Forelimb muscle (tissue), 1 donor: ENCODE results near the gene SCN8A. TPM values are rescaled to one million over a fixed set of nuclear protein-coding genes. Genes with fewer than 3 reads are reported as not detected.

ENCODE experiments used
- DNase-seq: peaks from one replicate; pipeline ENCODE4 v3.0.0-alpha.2; 2013; ENCODE audit warnings: low read depth
- polyA plus RNA-seq: library from polyadenylated mRNA; unstranded; fragments of 120-200 nt; gene quantifications from one replicate; pipeline ENCODE4 v1.2.1, GENCODE V29; 2013; ENCODE audit not compliant: insufficient read length

The SCN8A gene
- polyA plus RNA-seq, 1 donor: 0.27 TPM

GRCh38 chr12:51850081-51850964, 259.3 kb downstream of the SCN8A start:
- DNase-seq: no peak

GRCh38 chr12:51850965-51851299, 259.9 kb downstream of the SCN8A start:
- no peak for DNase-seq

GRCh38 chr12:51851413-51852124, 260.5 kb downstream of the SCN8A start:
- no peak for DNase-seq

DNA sequence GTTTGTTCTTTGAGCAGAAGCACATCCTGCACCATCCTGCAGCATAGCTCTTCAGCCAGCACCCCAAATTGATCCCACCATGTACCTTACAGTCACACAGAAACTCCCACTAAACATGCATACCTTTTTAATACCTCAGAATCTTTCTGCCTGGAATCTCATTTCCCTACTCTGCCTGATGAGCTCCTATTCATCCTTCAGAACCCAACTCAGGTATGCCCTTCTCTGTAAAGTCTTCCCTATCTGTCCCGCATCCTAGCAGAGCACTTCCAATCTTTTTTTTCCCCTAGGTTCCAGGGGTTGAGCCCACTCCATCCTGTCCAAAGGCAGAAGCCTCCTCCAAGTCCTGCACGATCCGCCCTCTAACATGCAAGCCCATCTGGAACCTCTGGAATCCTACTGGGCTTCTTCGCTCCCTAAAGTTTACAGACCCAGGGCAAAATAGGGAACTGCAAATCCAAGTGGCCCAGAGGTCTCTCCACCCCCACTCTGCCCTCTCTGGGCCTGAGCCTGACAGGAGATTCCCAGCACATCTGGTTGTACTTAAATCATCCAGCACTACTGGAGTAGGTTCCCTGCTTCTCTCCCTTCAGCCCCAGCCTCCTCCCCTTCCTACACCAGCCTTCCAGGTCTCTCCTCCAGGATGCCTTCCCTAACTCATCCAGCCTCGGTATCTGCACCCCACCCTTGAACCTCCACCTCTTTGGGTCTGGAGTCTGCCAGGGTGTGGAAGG, 261.5 kb downstream of the SCN8A start:
- DNase-seq: no peak

- no peak for DNase-seq
Observed at GRCh38 chr12:51855586-51856428, 264.8 kb downstream of the SCN8A start.

DNA sequence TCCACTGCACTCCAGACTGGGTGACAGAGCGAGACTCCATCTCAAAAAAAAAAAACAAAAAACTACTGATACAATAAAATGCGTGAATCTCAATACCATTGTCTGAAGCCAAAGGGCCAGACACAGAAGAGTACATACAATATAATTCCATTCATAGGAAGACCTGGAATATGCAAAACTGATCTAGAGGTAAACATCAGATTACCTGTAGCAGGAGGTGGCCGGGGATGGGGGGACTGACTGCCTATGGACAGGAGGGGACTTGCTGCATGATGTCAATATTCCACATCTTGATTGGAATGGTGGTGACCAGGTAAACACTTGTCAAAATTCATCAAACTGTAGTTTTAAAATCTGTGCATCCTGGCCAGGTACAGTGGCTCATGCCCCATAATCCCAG, 270.0 kb downstream of the SCN8A start:
- DNase-seq: no peak

Other genes starting within 250 kb of the SCN8A start
- gene CELA1, start 244.6 kb upstream of the SCN8A start, polyA plus RNA-seq: not detected
- gene GALNT6, start 199.8 kb upstream of the SCN8A start, polyA plus RNA-seq: 0.23 TPM
- 0.65 TPM for gene SLC4A8, start 166.4 kb upstream of the SCN8A start, polyA plus RNA-seq